Renal cortical epithelial cell (primary cell): Measurements from ENCODE around the gene KRTAP10-7. TPM values are rescaled to one million over a fixed set of nuclear protein-coding genes. Genes with fewer than 3 reads are reported as not detected.
"Not testable (repeated sequence)": the region's sequence is repeated elsewhere in the genome, so short reads cannot be mapped to it uniquely, and the experiment has no call there.

Source experiments
- DNase-seq: peaks from one replicate; pipeline ENCODE4 v3.0.0-alpha.2; 2011; ENCODE audit warnings: low read depth
- total RNA-seq: library from RNA; depleted of rRNA; stranded (reverse); fragments of >200 nt; gene quantifications from 2 replicates; pipeline ENCODE4 v1.2.3, GENCODE V29; 2014

Gene KRTAP10-7
- total RNA-seq, 1 donor from 2014 or later, result not detected

GRCh38 chr21:44571844-44572782 is 28.3 kb upstream of the KRTAP10-7 start:
- no peak for DNase-seq

GRCh38 chr21:44572959-44573583 is 27.3 kb upstream of the KRTAP10-7 start:
- no peak for DNase-seq

- DNase-seq, result not testable (repeated sequence)
These were observed 26.6 kb upstream of the KRTAP10-7 start, which contains the start of gene KRTAP10-4 for GRCh38 chr21:44573630-44574456. Gene KRTAP10-4, plus strand, starts transcription at chr21:44573729. Its CDS starts 30 bp downstream, at chr21:44573759.

- DNase-seq, result no peak
These were observed 25.7 kb upstream of the KRTAP10-7 start for GRCh38 chr21:44574457-44575306.

- DNase-seq, result no peak
These were observed 24.9 kb upstream of the KRTAP10-7 start for GRCh38 chr21:44575307-44576024.

GRCh38 chr21:44576025-44576420 is 24.4 kb upstream of the KRTAP10-7 start:
- DNase-seq, result no peak

GRCh38 chr21:44578371-44579055 is 21.9 kb upstream of the KRTAP10-7 start:
- no peak for DNase-seq

- no peak for DNase-seq
These were observed 21.2 kb upstream of the KRTAP10-7 start for GRCh38 chr21:44579056-44579832.

GRCh38 chr21:44579833-44580144 is 20.6 kb upstream of the KRTAP10-7 start:
- DNase-seq, result no peak

GRCh38 chr21:44580231-44580821 is 20.1 kb upstream of the KRTAP10-7 start, which contains the start of gene KRTAP10-5:
Gene KRTAP10-5, minus strand, starts transcription at chr21:44580604. Its CDS starts 26 bp downstream, at chr21:44580578.
- DNase-seq, result not testable (repeated sequence)

- no peak for DNase-seq
These were observed 19.2 kb upstream of the KRTAP10-7 start for GRCh38 chr21:44581158-44581557.

GRCh38 chr21:44582055-44582454 is 18.3 kb upstream of the KRTAP10-7 start:
- DNase-seq, result no peak

GRCh38 chr21:44583089-44583799 is 17.2 kb upstream of the KRTAP10-7 start:
- DNase-seq, result no peak

GRCh38 chr21:44583800-44584147 is 16.6 kb upstream of the KRTAP10-7 start:
- DNase-seq, result no peak

GRCh38 chr21:44585892-44586291 is 14.5 kb upstream of the KRTAP10-7 start:
- no peak for DNase-seq

- no peak for DNase-seq
These were observed 11.3 kb upstream of the KRTAP10-7 start for GRCh38 chr21:44589094-44589493.

- DNase-seq, result no peak
These were observed 10.7 kb upstream of the KRTAP10-7 start for GRCh38 chr21:44589586-44590305.
